Right lobe of liver (tissue), 4 donors: ENCODE results near the gene HTATSF1.

ENCODE experiments used
- POLR2A ChIP-seq: fragments of 450-650 bp; IDR thresholded peaks from one replicate; pipeline ENCODE4 v1.6.1; 2017; ENCODE audit warnings: antibody characterized with exemption, mild to moderate bottlenecking
- TF ChIP-seq, protein P1 (sequence below), 4 donors: fragments of 200-600 bp in 3 of 4; fragments of 450-650 bp in 1 of 4; IDR thresholded peaks; one replicate each; pipeline versions ENCODE4 v1.5.1 to v1.8.0; 2016 to 2022; ENCODE audit warnings: antibody characterized with exemption in 4 of 4, mild to moderate bottlenecking in 2 of 4
- donor health status: DM: no; HTN: no; CAD: no.
- donor health status: DM: no; HTN: no; CAD: no.
- donor health status: DM: no; HTN: yes; CAD: no.

DNA sequence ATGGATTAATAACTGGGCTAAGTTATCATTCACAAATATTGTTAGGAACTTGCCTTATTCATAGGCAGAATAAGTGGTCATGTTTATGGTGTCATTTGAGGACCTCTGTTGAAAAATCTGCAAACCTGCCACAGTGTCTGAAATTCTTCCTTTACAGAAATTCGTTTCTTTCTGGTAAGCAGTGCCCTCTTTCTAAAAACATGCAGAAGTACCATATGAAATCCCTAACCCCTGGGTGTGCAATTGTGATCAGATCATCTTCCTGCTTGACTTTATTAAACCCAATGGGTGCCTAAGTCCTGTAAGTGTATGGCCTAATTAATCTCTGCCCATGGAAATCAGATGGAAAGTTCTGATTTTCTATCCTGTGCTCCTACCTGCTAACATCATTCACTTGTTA is 4.4 kb upstream of the HTATSF1 start:
- TF ChIP-seq, protein P1, sequence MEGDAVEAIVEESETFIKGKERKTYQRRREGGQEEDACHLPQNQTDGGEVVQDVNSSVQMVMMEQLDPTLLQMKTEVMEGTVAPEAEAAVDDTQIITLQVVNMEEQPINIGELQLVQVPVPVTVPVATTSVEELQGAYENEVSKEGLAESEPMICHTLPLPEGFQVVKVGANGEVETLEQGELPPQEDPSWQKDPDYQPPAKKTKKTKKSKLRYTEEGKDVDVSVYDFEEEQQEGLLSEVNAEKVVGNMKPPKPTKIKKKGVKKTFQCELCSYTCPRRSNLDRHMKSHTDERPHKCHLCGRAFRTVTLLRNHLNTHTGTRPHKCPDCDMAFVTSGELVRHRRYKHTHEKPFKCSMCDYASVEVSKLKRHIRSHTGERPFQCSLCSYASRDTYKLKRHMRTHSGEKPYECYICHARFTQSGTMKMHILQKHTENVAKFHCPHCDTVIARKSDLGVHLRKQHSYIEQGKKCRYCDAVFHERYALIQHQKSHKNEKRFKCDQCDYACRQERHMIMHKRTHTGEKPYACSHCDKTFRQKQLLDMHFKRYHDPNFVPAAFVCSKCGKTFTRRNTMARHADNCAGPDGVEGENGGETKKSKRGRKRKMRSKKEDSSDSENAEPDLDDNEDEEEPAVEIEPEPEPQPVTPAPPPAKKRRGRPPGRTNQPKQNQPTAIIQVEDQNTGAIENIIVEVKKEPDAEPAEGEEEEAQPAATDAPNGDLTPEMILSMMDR (IDR thresholded peaks at IDR 0.05): no peak
- TF ChIP-seq POLR2A: no peak
